Cardiac fibroblast (primary cell): ENCODE data around the gene NOTUM.

Experiments
- DNase-seq, 2 donors: peaks; one replicate each; pipeline versions ENCODE4 v3.0.0 to v3.0.0-alpha.2; 2010; ENCODE audit warnings: low read depth in 2 of 2
- H3K4me3 ChIP-seq, 2 donors: replicated peaks in 1 of 2; 1 replicate in 1 of 2; 2 replicates in 1 of 2; pipeline ENCODE4 v1.5.1; 2011; ENCODE audit warnings: low read depth in 2 of 2, low read length in 2 of 2, mild to moderate bottlenecking in 2 of 2, moderate library complexity in 1 of 2
- CTCF ChIP-seq: IDR thresholded peaks from one replicate; pipeline ENCODE4 v1.5.1; 2011; ENCODE audit warnings: low read depth, mild to moderate bottlenecking, low read length, inconsistent platforms

Gene NOTUM

DNA sequence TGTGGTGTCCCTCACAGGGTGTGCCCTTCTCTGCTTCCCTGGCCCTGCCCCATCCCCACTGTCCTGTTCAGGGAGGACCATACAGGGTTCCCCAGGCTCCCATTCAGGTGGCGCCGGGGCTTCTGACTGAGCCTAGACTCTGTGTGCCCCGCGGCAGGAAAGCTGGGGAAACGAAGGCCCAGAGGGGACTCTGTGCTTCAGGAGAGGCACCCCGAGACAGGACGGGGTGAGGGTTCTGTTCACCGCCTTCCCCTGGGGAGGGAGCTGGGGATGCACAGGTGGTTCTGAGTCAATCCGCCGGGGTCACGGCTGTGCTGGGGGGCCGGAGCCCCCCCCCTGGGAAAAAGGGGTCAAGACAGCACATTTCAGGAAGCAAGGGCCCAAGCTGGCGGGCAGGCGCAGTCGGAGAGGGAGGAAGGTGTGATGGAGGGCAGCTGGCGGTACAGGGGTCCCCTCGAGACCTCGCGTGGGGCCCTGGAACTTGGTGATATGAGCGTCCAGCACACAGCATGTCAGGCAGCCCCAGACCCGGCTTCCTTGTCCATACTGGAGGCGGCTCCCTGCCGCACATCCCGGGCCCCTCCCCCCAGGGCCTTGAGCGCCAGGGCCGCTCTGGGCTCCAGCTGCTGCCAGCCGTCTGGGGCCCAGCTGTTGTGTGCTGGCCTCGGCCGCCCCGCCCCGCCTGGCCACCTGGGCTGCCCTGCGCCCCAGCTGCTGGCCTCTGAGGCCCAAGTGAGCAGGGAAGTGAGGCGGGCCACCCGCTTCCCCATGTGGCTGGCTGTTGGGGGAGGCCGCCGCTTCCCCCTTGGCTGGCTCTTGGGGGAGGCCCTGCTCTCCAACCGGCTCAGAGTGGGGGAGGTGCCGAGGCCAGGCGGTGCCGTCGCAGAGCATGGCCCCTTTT lies 5.6 kb upstream of the NOTUM start:
- no peak overlapping the region for H3K4me3 ChIP-seq
- DNase-seq: peak; percentile 44 to 66
- no peak for TF ChIP-seq CTCF

GRCh38 chr17:81964081-81964849 lies 3.3 kb upstream of the NOTUM start:
- TF ChIP-seq CTCF: no peak
- no peak overlapping the region for H3K4me3 ChIP-seq
- no peak for DNase-seq

- DNase-seq: no peak
- TF ChIP-seq CTCF: no peak
- H3K4me3 ChIP-seq: no peak overlapping the region
Measured at GRCh38 chr17:81962499-81963441, 1.8 kb upstream of the NOTUM start.

DNA sequence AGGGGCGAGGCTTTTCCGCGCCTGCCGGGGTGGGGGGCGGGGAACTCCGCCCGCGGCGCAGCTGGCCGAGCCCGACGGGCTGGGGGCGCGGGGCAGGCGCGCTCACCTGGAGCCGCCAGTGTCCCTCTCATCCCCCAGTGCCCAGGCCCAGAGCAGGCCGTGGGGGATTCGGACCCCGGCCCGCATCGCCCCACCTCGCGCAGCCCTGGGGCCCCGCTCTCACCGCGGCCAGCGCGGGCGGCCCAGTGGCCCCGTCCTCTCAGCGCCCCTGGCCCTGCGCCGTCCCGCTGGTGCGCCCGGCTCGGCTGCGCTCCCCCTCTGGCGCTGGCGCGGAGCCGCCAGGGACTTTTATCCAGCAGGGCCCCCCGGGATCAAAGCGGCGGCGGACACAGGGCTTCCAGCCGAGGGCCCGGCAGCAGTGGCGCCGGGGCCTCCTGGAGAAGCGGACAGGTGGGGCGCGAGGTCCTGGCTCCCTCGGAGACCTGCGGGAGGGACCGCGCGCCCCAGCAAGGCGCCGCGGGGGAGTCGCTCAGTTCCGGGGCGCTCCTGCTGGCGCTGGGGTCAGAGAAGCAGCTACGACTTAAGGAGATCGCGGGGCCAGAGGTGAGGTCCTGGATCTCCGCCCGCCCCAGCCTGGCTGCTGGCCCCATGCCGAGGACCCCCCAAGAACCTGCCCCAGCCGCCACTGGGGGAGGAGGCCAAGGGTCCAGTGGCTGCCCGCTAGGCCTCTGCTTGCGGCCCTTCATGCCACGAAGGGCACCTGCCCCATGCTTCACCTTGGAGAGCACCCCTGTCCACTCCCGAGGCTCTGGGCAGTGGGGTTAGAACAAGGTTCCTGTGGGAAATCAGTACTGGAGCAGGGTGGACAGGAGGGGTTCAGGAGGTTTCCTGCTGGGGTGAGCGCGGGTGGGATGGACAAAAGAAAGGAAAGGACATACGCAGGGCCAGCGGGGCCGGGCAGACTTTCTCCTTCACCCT lies 823 bp upstream of the NOTUM start:
- no peak overlapping the region for H3K4me3 ChIP-seq
- TF ChIP-seq CTCF: no peak
- DNase-seq: no peak

DNA sequence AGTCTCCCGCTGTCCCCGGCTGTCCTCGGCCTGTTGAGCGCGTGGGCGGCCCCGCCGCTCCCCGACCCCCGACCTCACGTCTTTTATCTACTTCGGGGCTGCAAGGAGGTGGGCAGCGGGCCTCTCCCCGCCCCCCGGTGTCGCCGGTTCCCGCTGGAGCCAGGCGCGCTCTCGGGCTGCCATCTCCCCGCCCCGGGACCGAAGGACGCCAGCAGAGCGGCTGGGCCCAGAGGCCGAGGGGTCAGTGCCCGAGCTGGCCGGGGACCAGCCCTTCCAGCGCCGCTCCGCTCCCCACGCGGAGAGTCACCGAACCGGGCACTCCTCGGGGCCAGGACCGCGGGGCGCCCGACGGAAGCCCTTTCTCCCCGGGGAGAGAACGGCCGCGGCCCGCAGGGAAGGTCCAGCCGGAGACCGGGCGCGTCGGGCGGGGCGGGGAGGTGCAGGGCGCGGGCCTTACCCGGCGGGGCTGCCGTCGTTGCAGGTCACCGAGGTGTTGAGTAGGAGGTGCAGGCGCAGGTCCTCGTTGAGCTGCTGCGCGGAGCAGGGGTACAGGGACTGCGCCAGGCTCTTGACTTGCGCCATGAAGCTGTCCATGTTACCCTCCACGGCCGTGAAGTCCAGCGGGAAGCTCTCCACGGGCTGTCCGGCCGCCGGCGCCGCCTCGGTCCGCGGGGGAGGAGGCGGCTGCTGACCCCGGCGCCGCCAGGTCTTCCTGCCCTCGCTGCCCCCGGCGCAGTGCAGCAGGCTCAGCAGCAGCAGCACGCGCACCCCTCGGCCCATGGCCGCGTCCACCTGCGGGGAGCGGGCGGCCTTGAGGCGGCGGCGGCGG lies 643 bp downstream of the NOTUM start:
- DNase-seq: no peak
- H3K4me3 ChIP-seq: no peak overlapping the region
- no peak for TF ChIP-seq CTCF
